OCI-M2 (cell line): Measurements from ENCODE around the gene ERVW-1.

Experiments used
- DNase-seq: peaks from one replicate; lab custom pipeline; 2025; ENCODE audit not compliant: unreplicated experiment; lab: John Stamatoyannopoulos, UW

Gene ERVW-1

GRCh38 chr7:92432299-92432946 is 45.3 kb downstream of the ERVW-1 start:
- no peak for DNase-seq

- no peak for DNase-seq
These were observed 50.6 kb downstream of the ERVW-1 start for GRCh38 chr7:92427193-92427592.

- no peak for DNase-seq
These were observed 52.3 kb downstream of the ERVW-1 start for GRCh38 chr7:92425311-92425947.

- no peak for DNase-seq
These were observed 54.0 kb downstream of the ERVW-1 start for GRCh38 chr7:92423710-92424131.

- DNase-seq = no peak
These were observed 54.8 kb downstream of the ERVW-1 start for GRCh38 chr7:92422926-92423325.

GRCh38 chr7:92421676-92422435 is 55.9 kb downstream of the ERVW-1 start:
- no peak for DNase-seq
